Measurements from ENCODE around the gene CDCP2. TPM values are rescaled to one million over a fixed set of nuclear protein-coding genes. Genes with fewer than 3 reads are reported as not detected.

Gene CDCP2
- total RNA-seq, 1 experiment from 2014 or later = not detected

- Histone ChIP-seq H3K79me2 (ENCODE audit: low read depth) (no peaks in the 10 kb centered on the region), H3K9me2 (ENCODE audit: insufficient read depth) (no peaks in the 10 kb centered on the region), H2AFZ (no peak overlapping the region), H3K27me3 (ENCODE audit: insufficient read depth, low read depth) (no peaks in the 10 kb centered on the region), H3K9me3 (ENCODE audit: insufficient read depth, low read depth) (no peaks in the 10 kb centered on the region), H3K27ac (no peak overlapping the region), H3K36me3 (ENCODE audit: low read depth) (peaks cover 4% of the 10 kb centered on the region; the same call in 1 of the 2 replicates), H3K4me3 (no peak overlapping the region), H4K20me1 (ENCODE audit: insufficient read depth) (no peaks in the 10 kb centered on the region), H3K4me2 (no peak overlapping the region), H3K4me1 (replicated peaks; ENCODE audit: insufficient read depth) (no peaks in the 10 kb centered on the region), H3F3A (ENCODE audit: insufficient read depth, low read depth) (no peaks in the 10 kb centered on the region)
- CTCF ChIA-PET = no interaction called here
- no peak for DNase-seq
- POLR2A ChIA-PET (ENCODE audit: unreplicated experiment) = no interaction called here
- BruUV-seq (replicated peaks) = no TSS peak
- intact Hi-C loops (cut with micrococcal nuclease; ENCODE audit: unreplicated experiment) = no loop called here
- TF ChIP-seq CTCF (conservative IDR thresholded peaks at IDR 0.05) = no peak
- no peak for TF ChIP-seq EZH2 (IDR thresholded peaks at IDR 0.05; ENCODE audit: low read depth)
Observed at GRCh38 chr1:54091666-54092065, 61.1 kb downstream of the CDCP2 start.

- POLR2A ChIA-PET (ENCODE audit: unreplicated experiment) = no interaction called here
Observed at GRCh38 chr1:54088385-54088784, 64.4 kb downstream of the CDCP2 start.

GRCh38 chr1:54086754-54087153 is 66.0 kb downstream of the CDCP2 start:
- Histone ChIP-seq H3K27ac (no peak overlapping the region), H3K79me2 (ENCODE audit: low read depth) (no peaks in the 10 kb centered on the region), H3K9me3 (ENCODE audit: insufficient read depth, low read depth) (no peaks in the 10 kb centered on the region), H2AFZ (no peak overlapping the region), H3K36me3 (ENCODE audit: low read depth) (peaks cover 4% of the 10 kb centered on the region; the same call in 1 of the 2 replicates), H3K27me3 (ENCODE audit: insufficient read depth, low read depth) (no peaks in the 10 kb centered on the region), H3F3A (ENCODE audit: insufficient read depth, low read depth) (no peaks in the 10 kb centered on the region), H3K4me3 (no peak overlapping the region), H3K4me2 (no peak overlapping the region), H4K20me1 (ENCODE audit: insufficient read depth) (no peaks in the 10 kb centered on the region), H3K4me1 (replicated peaks; ENCODE audit: insufficient read depth) (no peaks in the 10 kb centered on the region), H3K9me2 (ENCODE audit: insufficient read depth) (no peaks in the 10 kb centered on the region)
- ChIA-PET POLR2A (ENCODE audit: unreplicated experiment) (no interaction called here), CTCF (no interaction called here)
- TF ChIP-seq EZH2 (IDR thresholded peaks at IDR 0.05; ENCODE audit: low read depth) = no peak
- no peak for TF ChIP-seq CTCF (conservative IDR thresholded peaks at IDR 0.05)
- no peak for DNase-seq
- no TSS peak for BruUV-seq (replicated peaks)
- intact Hi-C loops (cut with micrococcal nuclease; ENCODE audit: unreplicated experiment) = no loop called here

More at GRCh38 chr1:54088385-54088784, 64.4 kb downstream of the CDCP2 start:
- Histone ChIP-seq H3K79me2 (ENCODE audit: low read depth) (no peaks in the 10 kb centered on the region), H3K4me1 (replicated peaks; ENCODE audit: insufficient read depth) (no peaks in the 10 kb centered on the region), H3K9me2 (ENCODE audit: insufficient read depth) (no peaks in the 10 kb centered on the region), H3K9me3 (ENCODE audit: insufficient read depth, low read depth) (no peaks in the 10 kb centered on the region), H3K27me3 (ENCODE audit: insufficient read depth, low read depth) (no peaks in the 10 kb centered on the region), H3K36me3 (ENCODE audit: low read depth) (peaks cover 4% of the 10 kb centered on the region; the same call in 1 of the 2 replicates), H4K20me1 (ENCODE audit: insufficient read depth) (no peaks in the 10 kb centered on the region), H3K4me2 (no peak overlapping the region), H3F3A (ENCODE audit: insufficient read depth, low read depth) (no peaks in the 10 kb centered on the region), H2AFZ (no peak overlapping the region), H3K4me3 (no peak overlapping the region), H3K27ac (no peak overlapping the region)
- TF ChIP-seq CTCF (conservative IDR thresholded peaks at IDR 0.05) = no peak
- TF ChIP-seq EZH2 (IDR thresholded peaks at IDR 0.05; ENCODE audit: low read depth) = no peak
- DNase-seq = no peak
- intact Hi-C loops (cut with micrococcal nuclease; ENCODE audit: unreplicated experiment) = no loop called here
- CTCF ChIA-PET = no interaction called here
- no TSS peak for BruUV-seq (replicated peaks)

Data from PC-9 (cell line).